A549 (cell line): ENCODE data around the gene PRRG4. TPM values are rescaled to one million over a fixed set of nuclear protein-coding genes. Genes with fewer than 3 reads are reported as not detected.

ENCODE experiments used
- ATAC-seq, 2 experiments: fragments of 200-7000 bp in 1 of 2; fragments of >200 bp in 1 of 2; cut with Nextera tagmentation in 1 of 2; cut with Tn5 transposase in 1 of 2; 3 replicates each; pipeline versions ENCODE4 v1.8.0 to v1.9.1; 2018 to 2020; ENCODE audit warnings: mild to moderate bottlenecking in 1 of 2, moderate library complexity in 1 of 2
- CTCF ChIA-PET: fragments of 300-600 bp; sonication (Branson Sonifier 250); formaldehyde crosslinking; extraction: SDS; loops from one replicate; lab custom pipeline; 2021; ENCODE audit warnings: antibody characterized with exemption, inconsistent platforms; lab: Yijun Ruan, JAX
- POLR2A ChIA-PET: fragments of 350-600 bp; formaldehyde crosslinking; extraction: SDS; loops from one replicate; lab custom pipeline; 2021; ENCODE audit warnings: antibody characterized with exemption, inconsistent platforms; lab: Yijun Ruan, JAX
- DNase-seq, 2 experiments: peaks; one replicate each; pipeline versions ENCODE4 v3.0.0 to v3.0.0-alpha.2; 2011 to 2016; ENCODE audit warnings: low read depth in 1 of 2, low spot score in 1 of 2
- FAIRE-seq: peaks from 2 replicates; lab custom pipeline; 2011; peaks lifted over from hg19 to GRCh38; lab: Jason Lieb, UNC
- H3K27ac ChIP-seq, 2 experiments: fragments of >200 bp; sonication (Bioruptor Twin); formaldehyde crosslinking; 3 replicates each; pipeline ENCODE4 v1.5.1; 2016 to 2017
- H3K4me1 ChIP-seq: fragments of >200 bp; sonication (Bioruptor Twin); formaldehyde crosslinking; 3 replicates; pipeline ENCODE4 v1.6.1; 2016
- H3K4me2 ChIP-seq: fragments of >200 bp; sonication (Bioruptor Twin); formaldehyde crosslinking; 3 replicates; pipeline ENCODE4 v1.6.1; 2016
- H3K4me3 ChIP-seq: fragments of >200 bp; sonication (Bioruptor Twin); formaldehyde crosslinking; 3 replicates; pipeline ENCODE4 v1.5.1; 2016
- H3K9me3 ChIP-seq: fragments of >200 bp; sonication (Bioruptor Twin); formaldehyde crosslinking; 3 replicates; pipeline ENCODE4 v1.6.1; 2016
- BHLHE40 ChIP-seq: IDR thresholded peaks from 2 replicates; pipeline ENCODE4 v1.6.1; 2012; ENCODE audit warnings: low read depth, low read length, inconsistent platforms
- CBX8 ChIP-seq: fragments of 200-600 bp; sonication (generic); IDR thresholded peaks from 2 replicates; pipeline ENCODE4 v1.6.1; 2016
- CEBPB ChIP-seq, 2 experiments: fragments of >200 bp in 1 of 2; sonication (Bioruptor Twin) in 1 of 2; formaldehyde crosslinking in 1 of 2; IDR thresholded peaks; 2 replicates each; pipeline ENCODE4 v1.6.1; 2012 to 2016
- CHD2 ChIP-seq: fragments of 150-350 bp; IDR thresholded peaks from 2 replicates; pipeline ENCODE4 v1.6.1; 2014; ENCODE audit warnings: low read length; ENCODE audit not compliant: partially characterized antibody
- E2F6 ChIP-seq: IDR thresholded peaks from 2 replicates; pipeline ENCODE4 v1.6.1; 2012; ENCODE audit warnings: low read depth, borderline replicate concordance
- FOSL2 ChIP-seq, 2 experiments: fragments of 450-650 bp in 1 of 2; fragments of >200 bp in 1 of 2; sonication (Bioruptor Twin) in 1 of 2; formaldehyde crosslinking; IDR thresholded peaks; 2 replicates each; pipeline versions ENCODE4 v1.5.0 to v1.6.1; 2016 to 2020; ENCODE audit warnings: mild to moderate bottlenecking in 1 of 2, moderate library complexity in 1 of 2
- HDAC2 ChIP-seq: fragments of 200-600 bp; sonication (generic); IDR thresholded peaks from 2 replicates; pipeline ENCODE4 v1.6.1; 2016
- HMGXB4 ChIP-seq: fragments of 250-450 bp; sonication (Bioruptor Pico); IDR thresholded peaks from 2 replicates; pipeline ENCODE4 v1.5.0; 2021; ENCODE audit warnings: mild to moderate bottlenecking, moderate library complexity, borderline replicate concordance
- HOXB13 ChIP-seq: fragments of 250-450 bp; sonication (Bioruptor Pico); IDR thresholded peaks from 2 replicates; pipeline ENCODE4 v1.5.0; 2020; ENCODE audit warnings: low read depth, mild to moderate bottlenecking, moderate library complexity
- HOXB5 ChIP-seq: fragments of 250-450 bp; sonication (Bioruptor Pico); IDR thresholded peaks from 2 replicates; pipeline ENCODE4 v1.5.0; 2020; ENCODE audit warnings: mild to moderate bottlenecking, moderate library complexity
- JUN ChIP-seq, 2 experiments: fragments of >200 bp; sonication (Bioruptor Twin); formaldehyde crosslinking; IDR thresholded peaks; 2 replicates in 1 of 2; 3 replicates in 1 of 2; pipeline ENCODE4 v1.6.1; 2016 to 2017
- KDM5A ChIP-seq: fragments of 200-600 bp; sonication (generic); IDR thresholded peaks from 2 replicates; pipeline ENCODE4 v1.6.1; 2016; ENCODE audit warnings: antibody characterized with exemption, mild to moderate bottlenecking
- MAFK ChIP-seq: fragments of 450-650 bp; IDR thresholded peaks from 2 replicates; pipeline ENCODE4 v1.6.1; 2014; ENCODE audit not compliant: partially characterized antibody
- MAX ChIP-seq: IDR thresholded peaks from 2 replicates; pipeline ENCODE4 v1.6.1; 2012
- MAZ ChIP-seq: fragments of 150-350 bp; IDR thresholded peaks from 2 replicates; pipeline ENCODE4 v1.6.1; 2014; ENCODE audit warnings: antibody characterized with exemption, low read depth, low read length, borderline replicate concordance
- MYC ChIP-seq: IDR thresholded peaks from 2 replicates; pipeline ENCODE4 v1.6.1; 2012; ENCODE audit warnings: mild to moderate bottlenecking, inconsistent platforms, low read length, improper control_type of control experiment, borderline replicate concordance
- NR3C1 ChIP-seq: fragments of >200 bp; sonication (Bioruptor Twin); formaldehyde crosslinking; IDR thresholded peaks from 3 replicates; pipeline ENCODE4 v1.6.1; 2017
- PHF8 ChIP-seq: fragments of 200-600 bp; sonication (generic); IDR thresholded peaks from 2 replicates; pipeline ENCODE4 v1.6.1; 2016; ENCODE audit warnings: low read depth, mild to moderate bottlenecking, antibody characterized with exemption, moderate library complexity, borderline replicate concordance
- SREBF2 ChIP-seq: fragments of 450-650 bp; IDR thresholded peaks from 2 replicates; pipeline ENCODE4 v1.6.1; 2014; ENCODE audit warnings: mild to moderate bottlenecking, moderate library complexity
- ZSCAN20 ChIP-seq: fragments of 250-450 bp; sonication (Bioruptor Pico); IDR thresholded peaks from 2 replicates; pipeline ENCODE4 v1.8.0; 2022; ENCODE audit warnings: mild to moderate bottlenecking, moderate library complexity
- WGBS: methylation state at CpG from one replicate; pipeline ENCODE4 v1.1.6; 2017; ENCODE audit errors: missing lambda C conversion rate; 5-methylcytosine and 5-hydroxymethylcytosine counted together
- polyA plus RNA-seq, 4 experiments: library from polyadenylated mRNA; depleted of rRNA in 3 of 4; stranded (reverse); fragments of >200 nt; fragmentation: RNase III in 1 of 4; extraction: RNeasy Plus Mini Kit Qiagen cat#74134 plus additional on column Dnase treatment in 1 of 4; gene quantifications; 2 replicates in 3 of 4; 3 replicates in 1 of 4; pipeline ENCODE4 v1.2.3, GENCODE V29; 2011 to 2017

PRRG4 gene
- polyA plus RNA-seq, 2 of the 4 experiments (the other 2 are of a cell fraction) = 0.83 to 1.4 TPM

- TF ChIP-seq SREBF2 = no peak
- no peak for TF ChIP-seq MYC
- TF ChIP-seq HMGXB4 = peak; percentile 91
- no peak for TF ChIP-seq HOXB5 (CRISPR knock-in tag)
- no peak for TF ChIP-seq NR3C1
- TF ChIP-seq KDM5A = peak; percentile 55
- TF ChIP-seq HDAC2 = 0 out of 2 replicates have a peak, but pooled peaks have one; percentile 39
- TF ChIP-seq FOSL2 (IDR thresholded peaks at IDR 0.05) = no peak
- TF ChIP-seq FOSL2 (CRISPR knock-in tag; IDR thresholded peaks at IDR 0.05) = peak; percentile 27; the same call in 1 of the 2 replicates
- peak; percentile 43; the same call in 1 of the 2 replicates for TF ChIP-seq MAX
- 0 out of 2 replicates have a peak, but pooled peaks have one; percentile 60 for TF ChIP-seq PHF8
- TF ChIP-seq MAZ = no peak
- no peak for TF ChIP-seq CHD2
- TF ChIP-seq BHLHE40 = no peak
- TF ChIP-seq MAFK = no peak
Observed at GRCh38 chr11:32893343-32894148, 63.8 kb downstream of the PRRG4 start (continued).

GRCh38 chr11:32894149-32894827, 64.6 kb downstream of the PRRG4 start:
- CTCF ChIA-PET = interaction anchor here (0.6 to 3.2 kb wide), 12 partner anchors 9 to 1715 kb away, joined by 3 to 15 read pairs (median 4); no protein-coding TSS in a partner anchor
- WGBS = 1% methylated on average over 14 of the region's 14 CpGs
- Histone ChIP-seq H3K4me1 (peaks cover 19% of the 10 kb centered on the region), H3K9me3 (no peaks in the 10 kb centered on the region), H3K4me2 (peak overlapping the region; percentile 69), H3K27ac (peak overlapping the region; percentile 98 to 99)
- peak; percentile 91 for FAIRE-seq
- peak in 1 of 2 experiments; percentile 64; a peak in 1 of 5 replicates for TF ChIP-seq JUN (IDR thresholded peaks at IDR 0.05)
- 0 out of 2 replicates have a peak, but pooled peaks have one; percentile 30 for TF ChIP-seq MAX
- TF ChIP-seq CEBPB (IDR thresholded peaks at IDR 0.05) = 0 out of 4 replicates have a peak, but pooled peaks of 1 of the 2 experiments have one; percentile 32
- TF ChIP-seq MYC = peak; percentile 61; the same call in 1 of the 2 replicates
- TF ChIP-seq HDAC2 = no peak
- TF ChIP-seq, all 56 proteins: peak for 4
- H3K4me3 ChIP-seq = peak overlapping the region; percentile 87
- POLR2A ChIA-PET = interaction anchor here (0.9 to 1.7 kb wide), 4 partner anchors 32 to 145 kb away, joined by 3 to 5 read pairs (median 4); partner anchors contain the start of genes DEPDC7 and TCP11L1
- peak; percentile 65 to 88 for ATAC-seq
- peak; percentile 82 to 93 for DNase-seq

GRCh38 chr11:32894921-32895320, 65.2 kb downstream of the PRRG4 start:
- H3K27ac ChIP-seq = peak overlapping the region in 1 of 2 experiments; percentile 99; a peak in 3 of 6 replicates
- 80% methylated on average over 3 of the region's 3 CpGs for WGBS
- CTCF ChIA-PET = interaction anchor here (0.6 to 3.2 kb wide), 8 partner anchors 8 to 1714 kb away, joined by 3 to 15 read pairs (median 4); no protein-coding TSS in a partner anchor

More at GRCh38 chr11:32894921-32895320, 65.2 kb downstream of the PRRG4 start:
- Histone ChIP-seq H3K4me1 (peaks cover 19% of the 10 kb centered on the region), H3K4me3 (peak overlapping the region; percentile 87), H3K4me2 (peak overlapping the region; percentile 69), H3K9me3 (no peaks in the 10 kb centered on the region)
- POLR2A ChIA-PET = no interaction called here
- ATAC-seq = no peak
- TF ChIP-seq E2F6 (no peak), ZSCAN20 (no peak), CBX8 (no peak), HOXB13 (CRISPR knock-in tag) (no peak)
- FAIRE-seq = no peak
- no peak for DNase-seq
